IMR-90 (cell line): ENCODE results near the gene TRAF3IP1. TPM values are rescaled to one million over a fixed set of nuclear protein-coding genes. Genes with fewer than 3 reads are reported as not detected.

ENCODE experiments used
- ATAC-seq: fragments of 200-7000 bp; cut with Tn5 transposase; 2 replicates; pipeline ENCODE4 v1.9.1; 2020; ENCODE audit warnings: low read depth, mild to moderate bottlenecking, moderate library complexity
- BruUV-seq: library from RNA; stranded (reverse); fragments of 400-500 nt; replicated peaks from 2 replicates; lab custom pipeline; 2021; lab: Mats Ljungman, UMichigan
- CTCF ChIA-PET: fragments of 300-600 bp; formaldehyde crosslinking; extraction: SDS; loops from one replicate; lab custom pipeline; 2021; ENCODE audit warnings: antibody characterized with exemption; lab: Yijun Ruan, JAX
- POLR2A ChIA-PET: fragments of 300-600 bp; sonication (Branson Sonifier 250); formaldehyde crosslinking; loops from one replicate; lab custom pipeline; 2022; ENCODE audit warnings: antibody characterized with exemption; ENCODE audit not compliant: unreplicated experiment; lab: Charles Lee
- DNase-seq: peaks from one replicate; pipeline ENCODE4 v3.0.0; 2013
- H2AFZ ChIP-seq: replicated peaks from 2 replicates; pipeline ENCODE3; 2013; ENCODE audit warnings: low read length, mild to moderate bottlenecking; ENCODE audit not compliant: poor library complexity
- H2AK5ac ChIP-seq: 2 replicates; pipeline ENCODE4 v1.6.1; 2013; ENCODE audit warnings: low read depth, low read length, inconsistent platforms
- H2AK9ac ChIP-seq: replicated peaks from 2 replicates; pipeline ENCODE3; 2013; ENCODE audit warnings: mild to moderate bottlenecking, low read depth, low read length, moderate library complexity; ENCODE audit not compliant: poor library complexity
- H2BK120ac ChIP-seq: 2 replicates; pipeline ENCODE4 v1.6.1; 2013; ENCODE audit warnings: low read depth, low read length, inconsistent platforms
- H2BK15ac ChIP-seq: 3 replicates; pipeline ENCODE4 v1.6.1; 2013; ENCODE audit warnings: low read depth, low read length, inconsistent platforms
- H2BK20ac ChIP-seq: 2 replicates; pipeline ENCODE4 v1.6.1; 2013; ENCODE audit warnings: low read depth, mild to moderate bottlenecking, inconsistent platforms, low read length, moderate library complexity
- H2BK5ac ChIP-seq: 2 replicates; pipeline ENCODE4 v1.6.1; 2013; ENCODE audit warnings: mild to moderate bottlenecking, low read depth, low read length, inconsistent platforms; ENCODE audit not compliant: poor library complexity, severe bottlenecking
- H3K14ac ChIP-seq: replicated peaks from 2 replicates; pipeline ENCODE4 v1.6.1; 2013; ENCODE audit warnings: low read depth, low read length, inconsistent platforms
- H3K18ac ChIP-seq: 2 replicates; pipeline ENCODE4 v1.6.1; 2013; ENCODE audit warnings: low read depth, low read length, control low read depth
- H3K23ac ChIP-seq: 2 replicates; pipeline ENCODE4 v1.6.1; 2013; ENCODE audit warnings: low read depth, low read length, inconsistent platforms
- H3K27ac ChIP-seq: 2 replicates; pipeline ENCODE4 v1.5.1; 2013; ENCODE audit warnings: mild to moderate bottlenecking, control low read depth, low read length; ENCODE audit not compliant: insufficient read depth
- H3K27me3 ChIP-seq: 2 replicates; pipeline ENCODE4 v1.6.1; 2013; ENCODE audit warnings: low read length; ENCODE audit not compliant: control insufficient read depth, insufficient read depth
- H3K36me3 ChIP-seq: 2 replicates; pipeline ENCODE4 v1.6.1; 2013; ENCODE audit warnings: low read length, mixed read lengths; ENCODE audit not compliant: control insufficient read depth, insufficient read depth
- H3K4ac ChIP-seq: 2 replicates; pipeline ENCODE4 v1.6.1; 2013; ENCODE audit warnings: low read depth, low read length, inconsistent platforms
- H3K4me1 ChIP-seq: 2 replicates; pipeline ENCODE4 v1.6.1; 2013; ENCODE audit warnings: low read length, mixed read lengths; ENCODE audit not compliant: control insufficient read depth, insufficient read depth
- H3K4me2 ChIP-seq: 2 replicates; pipeline ENCODE4 v1.6.1; 2013; ENCODE audit warnings: low read depth, mild to moderate bottlenecking, control low read depth, low read length, moderate library complexity
- H3K4me3 ChIP-seq: 2 replicates; pipeline ENCODE4 v1.5.1; 2013; ENCODE audit warnings: low read depth, mild to moderate bottlenecking, control low read depth, low read length, moderate library complexity; ENCODE audit not compliant: insufficient read depth
- H3K56ac ChIP-seq: 2 replicates; pipeline ENCODE4 v1.6.1; 2013; ENCODE audit warnings: low read length, inconsistent platforms; ENCODE audit not compliant: insufficient read depth; ENCODE audit errors: extremely low read depth
- H3K79me1 ChIP-seq, 2 experiments: 2 replicates each; pipeline ENCODE4 v1.6.1; 2013; ENCODE audit warnings: low read length in 2 of 2, inconsistent platforms in 1 of 2, low read depth in 1 of 2
- H3K9ac ChIP-seq: 2 replicates; pipeline ENCODE4 v1.6.1; 2013; ENCODE audit warnings: low read depth, low read length, control low read depth
- H3K9me1 ChIP-seq: 2 replicates; pipeline ENCODE4 v1.6.1; 2013; ENCODE audit warnings: low read length, inconsistent platforms; ENCODE audit not compliant: insufficient read depth
- H3K9me3 ChIP-seq: 2 replicates; pipeline ENCODE4 v1.6.1; 2013; ENCODE audit warnings: low read length; ENCODE audit not compliant: control insufficient read depth, insufficient read depth
- H4K20me1 ChIP-seq: 2 replicates; pipeline ENCODE4 v1.6.1; 2013; ENCODE audit warnings: low read length, inconsistent platforms; ENCODE audit not compliant: insufficient read depth
- H4K5ac ChIP-seq: 2 replicates; pipeline ENCODE4 v1.6.1; 2013; ENCODE audit warnings: mild to moderate bottlenecking, low read depth, low read length, control low read depth
- H4K8ac ChIP-seq, 2 experiments: 2 replicates each; pipeline ENCODE4 v1.6.1; 2013; ENCODE audit warnings: low read depth in 2 of 2, low read length in 2 of 2, control low read depth in 1 of 2, inconsistent platforms in 1 of 2
- H4K91ac ChIP-seq: 2 replicates; pipeline ENCODE4 v1.6.1; 2013; ENCODE audit warnings: low read depth, low read length, inconsistent platforms; ENCODE audit not compliant: insufficient read depth
- BHLHE40 ChIP-seq: fragments of 150-350 bp; IDR thresholded peaks from 2 replicates; pipeline ENCODE4 v1.6.1; 2016; ENCODE audit warnings: mild to moderate bottlenecking, low read depth, low read length
- CEBPB ChIP-seq: IDR thresholded peaks from 2 replicates; pipeline ENCODE4 v1.6.1; 2012; ENCODE audit warnings: low read depth, low read length, improper control_type of control experiment
- CHD1 ChIP-seq: IDR thresholded peaks from 2 replicates; pipeline ENCODE4 v1.6.1; 2012; ENCODE audit warnings: low read depth, low read length, improper control_type of control experiment
- CTCF ChIP-seq: conservative IDR thresholded peaks from 2 replicates; pipeline ENCODE4 v1.5.1; 2012; ENCODE audit warnings: mild to moderate bottlenecking, low read depth, low read length, improper control_type of control experiment
- ELK1 ChIP-seq: fragments of 150-350 bp; IDR thresholded peaks from 2 replicates; pipeline ENCODE4 v1.6.1; 2016; ENCODE audit warnings: low read depth, mild to moderate bottlenecking, low read length, moderate library complexity, borderline replicate concordance
- FOS ChIP-seq: fragments of 150-350 bp; IDR thresholded peaks from 2 replicates; pipeline ENCODE4 v1.6.1; 2016; ENCODE audit warnings: low read depth, low read length
- MAFK ChIP-seq: IDR thresholded peaks from 2 replicates; pipeline ENCODE4 v1.6.1; 2012; ENCODE audit warnings: low read depth, low read length, improper control_type of control experiment
- MAZ ChIP-seq: IDR thresholded peaks from 2 replicates; pipeline ENCODE4 v1.6.1; 2012; ENCODE audit warnings: low read depth, mild to moderate bottlenecking, low read length, improper control_type of control experiment, moderate library complexity, borderline replicate concordance
- MXI1 ChIP-seq: IDR thresholded peaks from 2 replicates; pipeline ENCODE4 v1.6.1; 2012; ENCODE audit warnings: low read depth, mild to moderate bottlenecking, low read length, moderate library complexity, borderline replicate concordance
- NFE2L2 ChIP-seq: fragments of 150-350 bp; IDR thresholded peaks from 2 replicates; pipeline ENCODE4 v1.6.1; 2016; ENCODE audit warnings: low read depth, mild to moderate bottlenecking, low read length
- POLR2A ChIP-seq: IDR thresholded peaks from 2 replicates; pipeline ENCODE4 v1.6.1; 2012; ENCODE audit warnings: mild to moderate bottlenecking, low read depth, low read length
- RAD21 ChIP-seq: IDR thresholded peaks from 2 replicates; pipeline ENCODE4 v1.6.1; 2012; ENCODE audit warnings: low read length, improper control_type of control experiment
- RCOR1 ChIP-seq: IDR thresholded peaks from 2 replicates; pipeline ENCODE4 v1.6.1; 2012; ENCODE audit warnings: mild to moderate bottlenecking, low read length, improper control_type of control experiment; ENCODE audit not compliant: insufficient replicate concordance
- RFX5 ChIP-seq: IDR thresholded peaks from 2 replicates; pipeline ENCODE4 v1.8.0; 2012; ENCODE audit warnings: low read depth, mild to moderate bottlenecking, low read length, moderate library complexity
- SMC3 ChIP-seq: fragments of 150-350 bp; IDR thresholded peaks from 2 replicates; pipeline ENCODE4 v1.6.1; 2016; ENCODE audit warnings: low read depth, mild to moderate bottlenecking, antibody characterized with exemption, low read length, moderate library complexity
- USF2 ChIP-seq: fragments of 150-350 bp; IDR thresholded peaks from 2 replicates; pipeline ENCODE4 v1.6.1; 2017; ENCODE audit warnings: mild to moderate bottlenecking, antibody characterized with exemption, low read length, low read depth
- WGBS, 2 experiments: methylation state at CpG; one replicate each; pipeline versions ENCODE4 v1.1.5 to v1.1.7; 2013; ENCODE audit warnings: missing lambda C conversion rate in 2 of 2; ENCODE audit not compliant: insufficient read length in 1 of 2; ENCODE audit errors: extremely low coverage in 2 of 2; 5-methylcytosine and 5-hydroxymethylcytosine counted together
- dilution Hi-C: fragments of 300-500 bp; cut with HindIII; formaldehyde crosslinking; loops from one replicate; pipeline ENCODE4 v1.14.3; 2018; ENCODE audit warnings: low sequenced_read_pairs; ENCODE audit not compliant: unreplicated experiment
- in situ Hi-C: fragments of 300-500 bp; cut with MboI; formaldehyde crosslinking; loops from 3 replicates; pipeline ENCODE4 v1.14.3; 2019; ENCODE audit warnings: low sequenced_read_pairs, inconsistent platforms, mixed read lengths
- intact Hi-C: fragments of 100-400 bp; cut with micrococcal nuclease; formaldehyde crosslinking; loops from 2 replicates; pipeline ENCODE4 v1.10.0; 2022
- polyA plus RNA-seq, 3 experiments: library from polyadenylated mRNA; depleted of rRNA; stranded (reverse); fragments of >200 nt; gene quantifications; 2 replicates each; pipeline ENCODE4 v1.2.3, GENCODE V29; 2012; ENCODE audit warnings: low replicate concordance in 1 of 3
- total RNA-seq: library from RNA; depleted of rRNA; stranded (reverse); fragments of >200 nt; gene quantifications from 2 replicates; pipeline ENCODE4 v1.2.3, GENCODE V29; 2012

The TRAF3IP1 gene
- total and polyA plus RNA-seq, 2 of the 4 experiments (the other 2 are of a cell fraction) = 5.9 to 8.3 TPM

GRCh38 chr2:238304116-238304515 lies 16.2 kb upstream of the TRAF3IP1 start:
- Histone ChIP-seq H3K36me3 (no peaks in the 10 kb centered on the region), H3K4me2 (no peak overlapping the region), H3K14ac (no peak overlapping the region), H3K56ac (no peak overlapping the region), H4K5ac (no peak overlapping the region), H2AK5ac (no peak overlapping the region), H3K27me3 (peaks cover 30% of the 10 kb centered on the region), H2AK9ac (no peak overlapping the region), H3K79me1 (no peaks in the 10 kb centered on the region), H2BK120ac (no peak overlapping the region), H3K4ac (no peak overlapping the region), H3K4me3 (no peak overlapping the region), H4K8ac (no peak overlapping the region), H4K20me1 (no peaks in the 10 kb centered on the region), H2AFZ (no peak overlapping the region), H2BK15ac (no peak overlapping the region), H2BK20ac (no peak overlapping the region), H3K4me1 (no peaks in the 10 kb centered on the region), H4K91ac (no peak overlapping the region), H3K9me1 (no peaks in the 10 kb centered on the region), H2BK5ac (no peak overlapping the region), H3K9ac (no peak overlapping the region), H3K23ac (no peak overlapping the region), H3K18ac (no peak overlapping the region), H3K9me3 (no peaks in the 10 kb centered on the region), H3K27ac (no peak overlapping the region)
- intact Hi-C loops = no loop called here
- no TSS peak for BruUV-seq
- ATAC-seq (no peak), DNase-seq (no peak)
- in situ Hi-C loops = no loop called here
- dilution Hi-C loops = no loop called here
- 79% methylated on average over 3 of the region's 6 CpGs; no CpG with 5 or more reads in 1 of the 2 experiments for WGBS, 2 experiments
- TF ChIP-seq SMC3 = no peak
- no peak for TF ChIP-seq RCOR1
- no peak for TF ChIP-seq FOS
- no peak for TF ChIP-seq CTCF
- no peak for TF ChIP-seq CEBPB
- no peak for TF ChIP-seq MXI1
- TF ChIP-seq CHD1 = no peak
- TF ChIP-seq MAFK = no peak
- TF ChIP-seq MAZ = no peak
- no peak for TF ChIP-seq NFE2L2
- TF ChIP-seq USF2 = no peak
- no peak for TF ChIP-seq RAD21
- TF ChIP-seq POLR2A = no peak
- no peak for TF ChIP-seq RFX5
- TF ChIP-seq BHLHE40 = no peak
- TF ChIP-seq ELK1 = no peak
- ChIA-PET POLR2A (no interaction called here), CTCF (no interaction called here)
